GM12878 (cell line): ENCODE measurements around the gene ZNF581. TPM values are rescaled to one million over a fixed set of nuclear protein-coding genes. Genes with fewer than 3 reads are reported as not detected.

Source experiments
- ATAC-seq: fragments of 200-7000 bp; cut with Tn5 transposase; 3 replicates; pipeline ENCODE4 v1.9.1; 2020; ENCODE audit warnings: mild to moderate bottlenecking, moderate library complexity
- BruUV-seq: library from RNA; stranded (reverse); fragments of 400-500 nt; replicated peaks from 2 replicates; lab custom pipeline; 2021; lab: Mats Ljungman, UMichigan
- CTCF ChIA-PET: fragments of 300-600 bp; sonication (Branson Sonifier 250); formaldehyde crosslinking; extraction: SDS; loops from one replicate; lab custom pipeline; 2021; ENCODE audit warnings: inconsistent platforms; lab: Yijun Ruan, JAX
- POLR2A ChIA-PET: fragments of 350-600 bp; formaldehyde crosslinking; extraction: SDS; loops from one replicate; lab custom pipeline; 2021; ENCODE audit warnings: inconsistent platforms; lab: Charles Lee
- RAD21 ChIA-PET: fragments of 300-600 bp; sonication (Branson Sonifier 250); formaldehyde crosslinking; loops from one replicate; lab custom pipeline; 2023; ENCODE audit warnings: antibody characterized with exemption; ENCODE audit not compliant: unreplicated experiment; lab: Charles Lee
- SMC1A ChIA-PET: fragments of 300-600 bp; sonication (Branson Sonifier 250); formaldehyde crosslinking; loops from one replicate; lab custom pipeline; 2023; ENCODE audit not compliant: unreplicated experiment, uncharacterized antibody; lab: Charles Lee
- DNase-seq: peaks from one replicate; pipeline ENCODE4 v3.0.0-alpha.2; 2011; ENCODE audit warnings: low read depth, low spot score
- FAIRE-seq: peaks from 3 replicates; lab custom pipeline; 2011; peaks lifted over from hg19 to GRCh38; lab: Jason Lieb, UNC
- H2AFZ ChIP-seq: 2 replicates; pipeline ENCODE4 v1.6.0; 2011; ENCODE audit warnings: low read depth, low read length, control low read depth; ENCODE audit not compliant: control insufficient read depth
- H3K27ac ChIP-seq: 2 replicates; pipeline ENCODE4 v1.5.1; 2011; ENCODE audit warnings: control low read depth; ENCODE audit not compliant: control insufficient read depth, insufficient read depth
- H3K27me3 ChIP-seq, 2 experiments: replicated peaks in 1 of 2; 2 replicates each; pipeline versions ENCODE4 v1.6.0 to v1.6.1; 2011; ENCODE audit warnings: low read length in 1 of 2; ENCODE audit not compliant: control insufficient read depth in 2 of 2, insufficient read depth in 2 of 2
- H3K36me3 ChIP-seq, 2 experiments: 2 replicates each; pipeline ENCODE4 v1.5.1; 2011; ENCODE audit warnings: low read length in 1 of 2; ENCODE audit not compliant: control insufficient read depth in 2 of 2, insufficient read depth in 2 of 2
- H3K4me1 ChIP-seq: 2 replicates; pipeline ENCODE4 v1.6.1; 2011; ENCODE audit warnings: mild to moderate bottlenecking, low read length, moderate library complexity, mixed read lengths; ENCODE audit not compliant: control insufficient read depth, insufficient read depth
- H3K4me2 ChIP-seq: 2 replicates; pipeline ENCODE4 v1.6.0; 2011; ENCODE audit warnings: control low read depth; ENCODE audit not compliant: control insufficient read depth, insufficient read depth
- H3K4me3 ChIP-seq: fragments of 200-600 bp; sonication (generic); 2 replicates; pipeline ENCODE4 v1.5.1; 2016
- H3K79me2 ChIP-seq: 2 replicates; pipeline ENCODE4 v1.6.0; 2011; ENCODE audit warnings: low read length; ENCODE audit not compliant: control insufficient read depth, insufficient read depth
- H3K9ac ChIP-seq: 2 replicates; pipeline ENCODE4 v1.8.0; 2011; ENCODE audit warnings: low read length, control low read depth, mixed read lengths; ENCODE audit not compliant: control insufficient read depth, insufficient read depth
- H3K9me3 ChIP-seq: replicated peaks from 3 replicates; pipeline ENCODE4 v1.5.1; 2011; ENCODE audit warnings: mild to moderate bottlenecking, low read length; ENCODE audit not compliant: control insufficient read depth, insufficient read depth
- H4K20me1 ChIP-seq: 2 replicates; pipeline ENCODE4 v1.6.0; 2011; ENCODE audit not compliant: control insufficient read depth, insufficient read depth
- CREB1 ChIP-seq: IDR thresholded peaks from 2 replicates; pipeline ENCODE4 v1.6.1; 2012; ENCODE audit warnings: low read depth, mild to moderate bottlenecking, inconsistent platforms
- EZH2 ChIP-seq: IDR thresholded peaks from 2 replicates; pipeline ENCODE4 v1.6.1; 2012; ENCODE audit warnings: low read depth, mild to moderate bottlenecking, control low read depth, inconsistent platforms, low read length, borderline replicate concordance; ENCODE audit not compliant: control insufficient read depth
- HDAC6 ChIP-seq: fragments of 200-600 bp; sonication (generic); IDR thresholded peaks from one replicate; pipeline ENCODE4 v1.8.0; 2017; ENCODE audit warnings: antibody characterized with exemption; ENCODE audit not compliant: unreplicated experiment
- IKZF2 ChIP-seq, 2 experiments: fragments of 450-650 bp; IDR thresholded peaks; 2 replicates each; pipeline ENCODE4 v1.6.1; 2017; ENCODE audit warnings: mild to moderate bottlenecking in 2 of 2, moderate library complexity in 2 of 2
- MEF2A ChIP-seq: IDR thresholded peaks from 2 replicates; pipeline ENCODE4 v1.6.1; 2011; ENCODE audit warnings: low read depth, mild to moderate bottlenecking, low read length, moderate library complexity; ENCODE audit not compliant: insufficient read depth
- MYC ChIP-seq: IDR thresholded peaks from 2 replicates; pipeline ENCODE4 v1.6.1; 2011; ENCODE audit warnings: mild to moderate bottlenecking, low read length, moderate library complexity, inconsistent platforms; ENCODE audit not compliant: insufficient read depth, insufficient replicate concordance, insufficient read length, severe bottlenecking
- POU2F2 ChIP-seq: IDR thresholded peaks from 3 replicates; pipeline ENCODE4 v1.6.1; 2011; ENCODE audit warnings: low read depth, mild to moderate bottlenecking, low read length, borderline replicate concordance
- RELA ChIP-seq: fragments of 450-650 bp; IDR thresholded peaks from 2 replicates; pipeline ENCODE4 v1.8.0; 2014; ENCODE audit warnings: borderline replicate concordance; ENCODE audit not compliant: partially characterized antibody
- SMAD5 ChIP-seq: IDR thresholded peaks from 2 replicates; pipeline ENCODE4 v1.6.1; 2016; ENCODE audit warnings: antibody characterized with exemption, low read depth
- SMC3 ChIP-seq: IDR thresholded peaks from 2 replicates; pipeline ENCODE4 v1.6.1; 2011; ENCODE audit warnings: low read length, improper control_type of control experiment, borderline replicate concordance
- SRF ChIP-seq, 2 experiments: IDR thresholded peaks; 2 replicates each; pipeline ENCODE4 v1.6.1; 2011; ENCODE audit warnings: low read depth in 2 of 2, low read length in 2 of 2, mild to moderate bottlenecking in 1 of 2, moderate library complexity in 1 of 2
- SUZ12 ChIP-seq: fragments of 200-600 bp; sonication (generic); IDR thresholded peaks from one replicate; pipeline ENCODE4 v1.6.1; 2018; ENCODE audit warnings: antibody characterized with exemption, mild to moderate bottlenecking; ENCODE audit not compliant: unreplicated experiment
- TAF1 ChIP-seq: IDR thresholded peaks from 2 replicates; pipeline ENCODE4 v1.6.1; 2011; ENCODE audit warnings: mild to moderate bottlenecking, low read depth, low read length, borderline replicate concordance
- TBL1XR1 ChIP-seq: IDR thresholded peaks from 2 replicates; pipeline ENCODE4 v1.6.1; 2012; ENCODE audit warnings: low read depth, low read length, improper control_type of control experiment
- TCF3 ChIP-seq: IDR thresholded peaks from 2 replicates; pipeline ENCODE4 v1.6.1; 2012; ENCODE audit warnings: low read depth, mild to moderate bottlenecking, low read length, borderline replicate concordance; ENCODE audit not compliant: insufficient read depth
- ZSCAN29 ChIP-seq: fragments of 450-650 bp; IDR thresholded peaks from 2 replicates; pipeline ENCODE4 v1.6.1; 2017; ENCODE audit warnings: mild to moderate bottlenecking, moderate library complexity
- WGBS: methylation state at CpG from one replicate; pipeline ENCODE4 v1.1.6; 2016; ENCODE audit warnings: low lambda C conversion rate; ENCODE audit not compliant: insufficient replicate concordance, insufficient coverage; ENCODE audit errors: missing lambda C conversion rate; 5-methylcytosine and 5-hydroxymethylcytosine counted together
- in situ Hi-C: fragments of 300-500 bp; cut with MboI; formaldehyde crosslinking; loops from 9 replicates; pipeline ENCODE4 v1.14.3; 2018; ENCODE audit warnings: mixed read lengths
- intact Hi-C: fragments of 100-400 bp; cut with micrococcal nuclease; formaldehyde crosslinking; loops from one replicate; pipeline ENCODE4 v1.14.2; 2022; ENCODE audit not compliant: unreplicated experiment
- polyA plus RNA-seq, 11 experiments: library from polyadenylated mRNA; depleted of rRNA in 4 of 11; unstranded in 6 of 11; stranded (reverse) in 5 of 11; fragments of >200 nt; fragmentation: Nextera tagmentation in 4 of 11; fragmentation: Illumina TruSeq in 1 of 11; extraction: Ambion mirVana in 4 of 11; extraction: Trizol in 1 of 11; gene quantifications; 1 replicate in 1 of 11; 2 replicates in 10 of 11; pipeline versions ENCODE4 v1.2.1 to v1.2.3, GENCODE V29; 2011 to 2016; ENCODE audit warnings: inconsistent platforms in 2 of 11, missing spikeins in 2 of 11, low read depth in 1 of 11
- total RNA-seq, 4 experiments: library from RNA; depleted of rRNA in 3 of 4; stranded (reverse); fragments of >200 nt in 3 of 4; fragmentation: Illumina TruSeq in 1 of 4; extraction: Trizol in 1 of 4; gene quantifications; 2 replicates each; pipeline versions ENCODE4 v1.2.1 to v1.2.3, GENCODE V29; 2013 to 2021
- TF ChIP-seq, protein P1 (sequence below): fragments of 450-650 bp; IDR thresholded peaks from 2 replicates; pipeline ENCODE4 v1.6.1; 2016; ENCODE audit warnings: mild to moderate bottlenecking
- TF ChIP-seq, protein P2 (sequence below): fragments of 450-650 bp; IDR thresholded peaks from 2 replicates; pipeline ENCODE4 v1.6.1; 2017; ENCODE audit warnings: mild to moderate bottlenecking, moderate library complexity

ZNF581 gene
- total and polyA plus RNA-seq, 10 of the 15 experiments (the other 5 are each of a cell fraction or from before 2014, with no cell fraction given) = 4.7 to 45.4 (median 22.2) TPM

DNA sequence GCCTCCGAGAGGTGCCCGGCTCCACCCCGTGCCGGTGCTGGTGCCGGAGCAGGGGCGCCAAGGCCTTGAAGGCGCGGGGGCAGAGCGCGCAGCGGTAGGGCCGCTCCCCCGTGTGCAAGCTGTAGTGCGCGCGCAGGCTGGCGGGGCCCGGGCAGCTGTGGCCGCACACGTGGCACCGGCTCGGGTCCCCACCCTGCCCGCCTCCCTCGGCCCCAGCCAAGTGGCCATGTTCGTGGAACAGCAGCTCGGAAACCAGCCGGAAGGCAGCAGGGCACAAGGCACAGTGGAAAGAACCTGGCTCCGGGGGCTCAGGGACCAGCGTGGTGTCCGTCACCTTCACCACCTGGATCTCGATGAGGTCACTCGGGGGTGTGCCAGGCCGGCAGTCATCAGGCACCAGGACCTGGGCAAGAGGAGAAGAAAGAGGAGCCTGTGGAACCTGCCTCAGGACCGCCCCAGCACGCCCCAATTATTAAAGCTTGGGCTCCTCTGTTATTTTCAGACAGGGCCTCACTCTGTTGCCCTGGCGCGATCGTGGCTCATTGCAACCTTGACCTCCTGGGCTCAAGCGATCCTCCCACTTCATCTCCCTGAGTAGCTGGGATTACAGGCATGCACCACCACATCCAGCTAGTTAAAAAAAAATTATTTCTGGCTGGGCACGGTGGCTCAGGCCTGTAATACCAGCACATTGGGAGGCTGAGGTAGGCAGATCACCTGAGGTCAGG is 21.0 kb upstream of the ZNF581 start:
- H3K79me2 ChIP-seq = no peaks in the 10 kb centered on the region
- no peaks in the 10 kb centered on the region for H4K20me1 ChIP-seq
- DNase-seq (no peak), FAIRE-seq (no peak), ATAC-seq (no peak)
- H3K27ac ChIP-seq = no peak overlapping the region
- no peaks in the 10 kb centered on the region for H3K27me3 ChIP-seq
- no peaks in the 10 kb centered on the region; the same call in 2 of the 3 replicates for H3K9me3 ChIP-seq
- intact Hi-C loops = no loop called here
- POLR2A ChIA-PET = no interaction called here
- H3K4me2 ChIP-seq = no peak overlapping the region
- CTCF ChIA-PET = interaction anchor here (7.9 kb wide), 1 partner anchor 17 kb away, joined by 76 read pairs; the partner anchor contains the start of gene ZNF865
- no peak overlapping the region for H3K9ac ChIP-seq
- in situ Hi-C loops = no loop called here
- RAD21 ChIA-PET = interaction anchor here (1.0 kb wide), 1 partner anchor 17 kb away, joined by 3 read pairs; the partner anchor contains the start of gene ZNF865
- no TSS peak for BruUV-seq
- H3K4me1 ChIP-seq = peaks cover 9% of the 10 kb centered on the region; the same call in 1 of the 2 replicates
- SMC1A ChIA-PET = no interaction called here
- H3K4me3 ChIP-seq = no peak overlapping the region
- WGBS = 97% methylated on average over 30 of the region's 40 CpGs
- peaks cover 0 to 2% of the 10 kb centered on the region in 2 experiments; a peak in 2 of 4 replicates for H3K36me3 ChIP-seq
- H2AFZ ChIP-seq = no peak overlapping the region
- TF ChIP-seq SMC3 = no peak
- TF ChIP-seq, protein P1, sequence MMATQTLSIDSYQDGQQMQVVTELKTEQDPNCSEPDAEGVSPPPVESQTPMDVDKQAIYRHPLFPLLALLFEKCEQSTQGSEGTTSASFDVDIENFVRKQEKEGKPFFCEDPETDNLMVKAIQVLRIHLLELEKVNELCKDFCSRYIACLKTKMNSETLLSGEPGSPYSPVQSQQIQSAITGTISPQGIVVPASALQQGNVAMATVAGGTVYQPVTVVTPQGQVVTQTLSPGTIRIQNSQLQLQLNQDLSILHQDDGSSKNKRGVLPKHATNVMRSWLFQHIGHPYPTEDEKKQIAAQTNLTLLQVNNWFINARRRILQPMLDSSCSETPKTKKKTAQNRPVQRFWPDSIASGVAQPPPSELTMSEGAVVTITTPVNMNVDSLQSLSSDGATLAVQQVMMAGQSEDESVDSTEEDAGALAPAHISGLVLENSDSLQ = no peak
- TF ChIP-seq IKZF2 (IDR thresholded peaks at IDR 0.05) = no peak
- TF ChIP-seq, protein P2, sequence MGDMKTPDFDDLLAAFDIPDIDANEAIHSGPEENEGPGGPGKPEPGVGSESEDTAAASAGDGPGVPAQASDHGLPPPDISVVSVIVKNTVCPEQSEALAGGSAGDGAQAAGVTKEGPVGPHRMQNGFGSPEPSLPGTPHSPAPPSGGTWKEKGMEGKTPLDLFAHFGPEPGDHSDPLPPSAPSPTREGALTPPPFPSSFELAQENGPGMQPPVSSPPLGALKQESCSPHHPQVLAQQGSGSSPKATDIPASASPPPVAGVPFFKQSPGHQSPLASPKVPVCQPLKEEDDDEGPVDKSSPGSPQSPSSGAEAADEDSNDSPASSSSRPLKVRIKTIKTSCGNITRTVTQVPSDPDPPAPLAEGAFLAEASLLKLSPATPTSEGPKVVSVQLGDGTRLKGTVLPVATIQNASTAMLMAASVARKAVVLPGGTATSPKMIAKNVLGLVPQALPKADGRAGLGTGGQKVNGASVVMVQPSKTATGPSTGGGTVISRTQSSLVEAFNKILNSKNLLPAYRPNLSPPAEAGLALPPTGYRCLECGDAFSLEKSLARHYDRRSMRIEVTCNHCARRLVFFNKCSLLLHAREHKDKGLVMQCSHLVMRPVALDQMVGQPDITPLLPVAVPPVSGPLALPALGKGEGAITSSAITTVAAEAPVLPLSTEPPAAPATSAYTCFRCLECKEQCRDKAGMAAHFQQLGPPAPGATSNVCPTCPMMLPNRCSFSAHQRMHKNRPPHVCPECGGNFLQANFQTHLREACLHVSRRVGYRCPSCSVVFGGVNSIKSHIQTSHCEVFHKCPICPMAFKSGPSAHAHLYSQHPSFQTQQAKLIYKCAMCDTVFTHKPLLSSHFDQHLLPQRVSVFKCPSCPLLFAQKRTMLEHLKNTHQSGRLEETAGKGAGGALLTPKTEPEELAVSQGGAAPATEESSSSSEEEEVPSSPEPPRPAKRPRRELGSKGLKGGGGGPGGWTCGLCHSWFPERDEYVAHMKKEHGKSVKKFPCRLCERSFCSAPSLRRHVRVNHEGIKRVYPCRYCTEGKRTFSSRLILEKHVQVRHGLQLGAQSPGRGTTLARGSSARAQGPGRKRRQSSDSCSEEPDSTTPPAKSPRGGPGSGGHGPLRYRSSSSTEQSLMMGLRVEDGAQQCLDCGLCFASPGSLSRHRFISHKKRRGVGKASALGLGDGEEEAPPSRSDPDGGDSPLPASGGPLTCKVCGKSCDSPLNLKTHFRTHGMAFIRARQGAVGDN = no peak
- TF ChIP-seq POU2F2 = no peak
- TF ChIP-seq ZSCAN29 = no peak
- no peak for TF ChIP-seq MEF2A
- no peak for TF ChIP-seq TCF3
- no peak for TF ChIP-seq RELA
- no peak for TF ChIP-seq CREB1
- TF ChIP-seq SMAD5 = no peak
- no peak for TF ChIP-seq MYC
- no peak for TF ChIP-seq SRF (IDR thresholded peaks at IDR 0.05; ENCODE audit: low read depth in 2 of 2, low read length in 2 of 2)
- TF ChIP-seq TBL1XR1 = no peak
- no peak for TF ChIP-seq EZH2
- no peak for TF ChIP-seq HDAC6
- TF ChIP-seq TAF1 = no peak
- no peak for TF ChIP-seq SUZ12
